B cell (primary cell): Measurements from ENCODE around the gene WFS1. TPM values are rescaled to one million over a fixed set of nuclear protein-coding genes. Genes with fewer than 3 reads are reported as not detected.

Experiments used
- ATAC-seq: fragments of 200-7000 bp; cut with Tn5 transposase; one replicate; pipeline ENCODE4 v1.10.0; 2021; ENCODE audit warnings: low read depth, mild to moderate bottlenecking, moderate number of reproducible peaks, moderate library complexity
- CTCF ChIA-PET: fragments of 350-600 bp; sonication (Branson Sonifier 250); formaldehyde crosslinking; loops from one replicate; lab custom pipeline; 2021; ENCODE audit warnings: antibody characterized with exemption, inconsistent platforms; lab: Charles Lee
- POLR2A ChIA-PET: fragments of 350-600 bp; sonication (Branson Sonifier 250); formaldehyde crosslinking; loops from one replicate; lab custom pipeline; 2021; ENCODE audit warnings: antibody characterized with exemption; lab: Charles Lee
- DNase-seq: peaks from one replicate; pipeline ENCODE4 v3.0.0; 2013
- H2AFZ ChIP-seq: 2 replicates; pipeline ENCODE4 v1.6.1; 2012; ENCODE audit warnings: mild to moderate bottlenecking, low read depth, low read length; ENCODE audit not compliant: insufficient read depth, poor library complexity, severe bottlenecking
- H3K27ac ChIP-seq, 2 donors: 1 replicate in 1 of 2; 2 replicates in 1 of 2; pipeline ENCODE4 v1.5.1; 2012 to 2013; ENCODE audit warnings: low read length in 2 of 2, mild to moderate bottlenecking in 2 of 2, moderate library complexity in 1 of 2
- H3K27me3 ChIP-seq, 4 experiments: fragments of 200-600 bp in 1 of 4; sonication (generic) in 1 of 4; replicated peaks in 1 of 4; 1 replicate in 2 of 4; 2 replicates in 2 of 4; pipeline versions ENCODE4 v1.6.1 to v1.7.0; 2013 to 2016; ENCODE audit warnings: low read length in 3 of 4, mild to moderate bottlenecking in 2 of 4, mixed read lengths in 1 of 4, moderate library complexity in 1 of 4; ENCODE audit not compliant: insufficient read depth in 4 of 4, control insufficient read depth in 3 of 4; ENCODE audit errors: control extremely low read depth in 1 of 4
- H3K36me3 ChIP-seq, 2 experiments: replicated peaks in 1 of 2; 1 replicate in 1 of 2; 2 replicates in 1 of 2; pipeline versions ENCODE4 v1.6.1 to v1.7.1; 2013; ENCODE audit warnings: low read length in 1 of 2; ENCODE audit not compliant: insufficient read depth in 2 of 2, control insufficient read depth in 1 of 2; ENCODE audit errors: control extremely low read depth in 1 of 2, extremely low read depth in 1 of 2
- H3K4me1 ChIP-seq, 2 donors: fragments of 200-600 bp in 1 of 2; sonication (generic) in 1 of 2; 1 replicate in 1 of 2; 2 replicates in 1 of 2; pipeline versions ENCODE4 v1.5.1 to v1.6.1; 2013 to 2017; ENCODE audit warnings: low read length in 2 of 2; ENCODE audit not compliant: control insufficient read depth in 2 of 2, insufficient read depth in 2 of 2
- H3K4me2 ChIP-seq: replicated peaks from 2 replicates; pipeline ENCODE3; 2012; ENCODE audit warnings: mild to moderate bottlenecking, low read depth, low read length; ENCODE audit not compliant: poor library complexity, severe bottlenecking
- H3K4me3 ChIP-seq, 5 experiments: fragments of 200-600 bp in 1 of 5; sonication (generic) in 1 of 5; 1 replicate in 3 of 5; 2 replicates in 2 of 5; pipeline versions ENCODE4 v1.5.1 to v1.7.0; 2011 to 2016; ENCODE audit warnings: low read length in 4 of 5, mild to moderate bottlenecking in 4 of 5, low read depth in 2 of 5, control low read depth in 1 of 5, moderate library complexity in 1 of 5; ENCODE audit not compliant: insufficient read depth in 1 of 5; ENCODE audit errors: control extremely low read depth in 1 of 5, extremely low read depth in 1 of 5
- H3K79me2 ChIP-seq: fragments of 200-600 bp; sonication (generic); one replicate; pipeline ENCODE4 v1.6.0; 2016; ENCODE audit warnings: low read length; ENCODE audit not compliant: control insufficient read depth, insufficient read depth
- H3K9ac ChIP-seq: fragments of 200-600 bp; sonication (generic); 2 replicates; pipeline ENCODE4 v1.6.1; 2017; ENCODE audit warnings: mild to moderate bottlenecking, low read length, moderate library complexity
- H3K9me3 ChIP-seq, 3 donors: one replicate each; pipeline versions ENCODE4 v1.6.1 to v1.7.1; 2013; ENCODE audit warnings: low read length in 2 of 3; ENCODE audit not compliant: control insufficient read depth in 2 of 3, insufficient read depth in 1 of 3; ENCODE audit errors: control extremely low read depth in 1 of 3
- H4K20me1 ChIP-seq: 2 replicates; pipeline ENCODE4 v1.6.0; 2012; ENCODE audit warnings: mild to moderate bottlenecking, low read length; ENCODE audit not compliant: insufficient read depth, control insufficient read depth, poor library complexity, severe bottlenecking
- H3K27ac Mint-ChIP-seq: one replicate; pipeline ENCODE4 v1.8.0; 2021; ENCODE audit warnings: mixed read lengths
- H3K27me3 Mint-ChIP-seq: one replicate; pipeline ENCODE4 v1.8.0; 2021; ENCODE audit warnings: mixed read lengths
- H3K4me1 Mint-ChIP-seq: one replicate; pipeline ENCODE4 v1.8.0; 2021; ENCODE audit warnings: mixed read lengths
- H3K4me3 Mint-ChIP-seq: one replicate; pipeline ENCODE4 v1.8.0; 2021; ENCODE audit warnings: mixed read lengths
- H3K9me3 Mint-ChIP-seq: one replicate; pipeline ENCODE4 v1.8.0; 2022; ENCODE audit warnings: mixed read lengths; ENCODE audit not compliant: insufficient read depth
- CTCF ChIP-seq: fragments of 200-600 bp; IDR thresholded peaks from one replicate; pipeline ENCODE4 v1.8.0; 2022; ENCODE audit warnings: antibody characterized with exemption, mild to moderate bottlenecking
- EZH2 ChIP-seq: IDR thresholded peaks from 2 replicates; pipeline ENCODE4 v1.6.1; 2012; ENCODE audit warnings: borderline replicate concordance, low read depth, mild to moderate bottlenecking, moderate library complexity, low read length; ENCODE audit not compliant: insufficient read depth, poor library complexity, severe bottlenecking
- WGBS: methylation state at CpG from one replicate; pipeline ENCODE4 v1.1.5; 2013; ENCODE audit warnings: missing lambda C conversion rate; ENCODE audit not compliant: insufficient coverage; 5-methylcytosine and 5-hydroxymethylcytosine counted together
- intact Hi-C: fragments of 100-400 bp; cut with micrococcal nuclease; formaldehyde crosslinking; loops from one replicate; pipeline ENCODE4 v1.10.0; 2022
- polyA plus RNA-seq: library from polyadenylated mRNA; depleted of rRNA; stranded (reverse); fragments of >200 nt; gene quantifications from 2 replicates; pipeline ENCODE4 v1.2.3, GENCODE V29; 2012
- total RNA-seq, 2 donors: library from RNA; stranded (reverse); fragments of 120-200 nt in 1 of 2; gene quantifications; 1 replicate in 1 of 2; 2 replicates in 1 of 2; pipeline versions ENCODE4 v1.2.3 to v1.2.4, GENCODE V29; 2013 to 2022

Gene WFS1
- total and polyA plus RNA-seq, 2 donors (not counting 1 experiment from before 2014, with no cell fraction given): 5.8 to 6.7 TPM

- ATAC-seq (no peak), DNase-seq (no peak)
- ChIA-PET CTCF (interaction anchor here (1.3 to 17.6 kb wide), 9 partner anchors 8 to 328 kb away, joined by 3 to 451 read pairs (median 8); no protein-coding TSS in a partner anchor), POLR2A (no interaction called here)
- no peak for TF ChIP-seq CTCF
- TF ChIP-seq EZH2: no peak
- peaks cover 32% of the 10 kb centered on the region for H3K27me3 Mint-ChIP-seq
- no peak overlapping the region for H3K4me2 ChIP-seq
- no peak overlapping the region for H3K4me3 ChIP-seq
- no peak overlapping the region for H3K9ac ChIP-seq
- H3K4me1 Mint-ChIP-seq: no peaks in the 10 kb centered on the region
- H3K4me1 ChIP-seq: no peaks in the 10 kb centered on the region
- no peaks in the 10 kb centered on the region for H3K9me3 Mint-ChIP-seq
- H3K36me3 ChIP-seq: no peaks in the 10 kb centered on the region
- H2AFZ ChIP-seq: no peak overlapping the region
- H3K9me3 ChIP-seq: peaks cover 0 to 27% (median 0%) of the 10 kb centered on the region in 3 donors
- H3K27ac Mint-ChIP-seq: no peak overlapping the region
- peaks cover 0 to 32% (median 3%) of the 10 kb centered on the region in 4 experiments for H3K27me3 ChIP-seq
- WGBS: 93% methylated on average over 23 of the region's 28 CpGs
- no peaks in the 10 kb centered on the region for H3K79me2 ChIP-seq
- H3K4me3 Mint-ChIP-seq: no peak overlapping the region
- no peak overlapping the region for H3K27ac ChIP-seq
- no peaks in the 10 kb centered on the region for H4K20me1 ChIP-seq
- intact Hi-C loops: loop anchor here (1.0 kb wide), 1 partner anchor 76 kb away; no protein-coding TSS in a partner anchor
Observed at GRCh38 chr4:6326312-6327060, 56.8 kb downstream of the WFS1 start.
